ENCODE measurements around the gene ZFP2.

Gene ZFP2

DNA sequence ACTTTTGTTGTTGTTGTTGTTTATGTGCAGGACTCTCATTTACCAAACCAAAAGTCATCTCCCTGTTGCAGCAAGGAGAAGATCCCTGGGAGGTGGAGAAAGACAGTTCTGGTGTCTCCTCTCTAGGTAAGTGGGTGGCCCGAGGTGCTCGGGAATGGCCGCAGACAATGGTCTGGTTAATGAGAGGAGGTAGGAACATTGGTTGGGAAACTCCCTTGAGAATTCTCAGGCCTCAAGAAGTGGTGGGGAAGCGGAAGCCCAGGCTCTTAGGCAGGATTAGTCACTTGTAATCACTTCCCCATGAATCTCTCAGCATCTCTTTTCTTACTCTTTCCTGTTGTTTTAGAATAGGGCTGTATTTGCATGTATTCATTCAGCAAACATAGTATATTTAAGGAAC is 28.8 kb upstream of the ZFP2 start:
- Histone ChIP-seq H3K27ac (ENCODE audit: low read depth, low read length) (no peak overlapping the region), H3K36me3 (ENCODE audit: low read length) (no peaks in the 10 kb centered on the region), H3K79me2 (ENCODE audit: insufficient read depth, low read length) (no peaks in the 10 kb centered on the region), H3K9ac (ENCODE audit: low read length) (no peak overlapping the region), H3F3A (ENCODE audit: insufficient read depth) (no peaks in the 10 kb centered on the region), H3K27me3 (ENCODE audit: low read length) (no peaks in the 10 kb centered on the region), H2AFZ (ENCODE audit: low read depth, low read length, severe bottlenecking) (no peak overlapping the region), H3K4me3 (ENCODE audit: insufficient read depth, low read length, poor library complexity, severe bottlenecking) (no peak overlapping the region), H4K20me1 (ENCODE audit: low read depth, low read length) (no peaks in the 10 kb centered on the region), H3K9me2 (replicated peaks; ENCODE audit: insufficient read depth, low read length) (no peaks in the 10 kb centered on the region), H3K9me3 (ENCODE audit: insufficient read depth, low read length) (no peaks in the 10 kb centered on the region), H3K4me2 (ENCODE audit: low read depth, low read length, poor library complexity, severe bottlenecking) (no peak overlapping the region)
- TF ChIP-seq EZH2phosphoT487 (conservative IDR thresholded peaks at IDR 0.05; ENCODE audit: low read length) = no peak
- TF ChIP-seq, protein P1, sequence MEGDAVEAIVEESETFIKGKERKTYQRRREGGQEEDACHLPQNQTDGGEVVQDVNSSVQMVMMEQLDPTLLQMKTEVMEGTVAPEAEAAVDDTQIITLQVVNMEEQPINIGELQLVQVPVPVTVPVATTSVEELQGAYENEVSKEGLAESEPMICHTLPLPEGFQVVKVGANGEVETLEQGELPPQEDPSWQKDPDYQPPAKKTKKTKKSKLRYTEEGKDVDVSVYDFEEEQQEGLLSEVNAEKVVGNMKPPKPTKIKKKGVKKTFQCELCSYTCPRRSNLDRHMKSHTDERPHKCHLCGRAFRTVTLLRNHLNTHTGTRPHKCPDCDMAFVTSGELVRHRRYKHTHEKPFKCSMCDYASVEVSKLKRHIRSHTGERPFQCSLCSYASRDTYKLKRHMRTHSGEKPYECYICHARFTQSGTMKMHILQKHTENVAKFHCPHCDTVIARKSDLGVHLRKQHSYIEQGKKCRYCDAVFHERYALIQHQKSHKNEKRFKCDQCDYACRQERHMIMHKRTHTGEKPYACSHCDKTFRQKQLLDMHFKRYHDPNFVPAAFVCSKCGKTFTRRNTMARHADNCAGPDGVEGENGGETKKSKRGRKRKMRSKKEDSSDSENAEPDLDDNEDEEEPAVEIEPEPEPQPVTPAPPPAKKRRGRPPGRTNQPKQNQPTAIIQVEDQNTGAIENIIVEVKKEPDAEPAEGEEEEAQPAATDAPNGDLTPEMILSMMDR (IDR thresholded peaks at IDR 0.05; ENCODE audit: insufficient read depth, low read length, poor library complexity, severe bottlenecking) = no peak

- no peaks in the 10 kb centered on the region for H3K27me3 ChIP-seq (ENCODE audit: low read length)
- H3K4me2 ChIP-seq (ENCODE audit: low read depth, low read length, poor library complexity, severe bottlenecking) = no peak overlapping the region
- H3F3A ChIP-seq (ENCODE audit: insufficient read depth) = no peaks in the 10 kb centered on the region
- H4K20me1 ChIP-seq (ENCODE audit: low read depth, low read length) = no peaks in the 10 kb centered on the region
- H3K9ac ChIP-seq (ENCODE audit: low read length) = no peak overlapping the region
- no peaks in the 10 kb centered on the region for H3K9me3 ChIP-seq (ENCODE audit: insufficient read depth, low read length)
- no peak overlapping the region for H2AFZ ChIP-seq (ENCODE audit: low read depth, low read length, severe bottlenecking)
- H3K27ac ChIP-seq (ENCODE audit: low read depth, low read length) = no peak overlapping the region
- TF ChIP-seq EZH2phosphoT487 (conservative IDR thresholded peaks at IDR 0.05; ENCODE audit: low read length) = no peak
- TF ChIP-seq, protein P1 (IDR thresholded peaks at IDR 0.05; ENCODE audit: insufficient read depth, low read length, poor library complexity, severe bottlenecking) = no peak
- H3K79me2 ChIP-seq (ENCODE audit: insufficient read depth, low read length) = no peaks in the 10 kb centered on the region
- no peaks in the 10 kb centered on the region for H3K9me2 ChIP-seq (replicated peaks; ENCODE audit: insufficient read depth, low read length)
- no peaks in the 10 kb centered on the region for H3K36me3 ChIP-seq (ENCODE audit: low read length)
- H3K4me3 ChIP-seq (ENCODE audit: insufficient read depth, low read length, poor library complexity, severe bottlenecking) = no peak overlapping the region
Observed at GRCh38 chr5:178869577-178869976, 26.1 kb upstream of the ZFP2 start.

- Histone ChIP-seq H4K20me1 (ENCODE audit: low read depth, low read length) (no peaks in the 10 kb centered on the region), H3K36me3 (ENCODE audit: low read length) (no peaks in the 10 kb centered on the region), H3K9me2 (replicated peaks; ENCODE audit: insufficient read depth, low read length) (no peaks in the 10 kb centered on the region), H3K79me2 (ENCODE audit: insufficient read depth, low read length) (no peaks in the 10 kb centered on the region), H3F3A (ENCODE audit: insufficient read depth) (no peaks in the 10 kb centered on the region), H3K27ac (ENCODE audit: low read depth, low read length) (no peak overlapping the region), H3K4me2 (ENCODE audit: low read depth, low read length, poor library complexity, severe bottlenecking) (no peak overlapping the region), H3K4me3 (ENCODE audit: insufficient read depth, low read length, poor library complexity, severe bottlenecking) (no peak overlapping the region), H3K9ac (ENCODE audit: low read length) (no peak overlapping the region), H3K27me3 (ENCODE audit: low read length) (no peaks in the 10 kb centered on the region), H2AFZ (ENCODE audit: low read depth, low read length, severe bottlenecking) (no peak overlapping the region), H3K9me3 (ENCODE audit: insufficient read depth, low read length) (no peaks in the 10 kb centered on the region)
- TF ChIP-seq EZH2phosphoT487 (conservative IDR thresholded peaks at IDR 0.05; ENCODE audit: low read length) = no peak
- TF ChIP-seq, protein P1 (IDR thresholded peaks at IDR 0.05; ENCODE audit: insufficient read depth, low read length, poor library complexity, severe bottlenecking) = no peak
Observed at GRCh38 chr5:178870411-178870810, 25.3 kb upstream of the ZFP2 start.
